Measurements from ENCODE around the gene PICALM.

Gene PICALM

DNA sequence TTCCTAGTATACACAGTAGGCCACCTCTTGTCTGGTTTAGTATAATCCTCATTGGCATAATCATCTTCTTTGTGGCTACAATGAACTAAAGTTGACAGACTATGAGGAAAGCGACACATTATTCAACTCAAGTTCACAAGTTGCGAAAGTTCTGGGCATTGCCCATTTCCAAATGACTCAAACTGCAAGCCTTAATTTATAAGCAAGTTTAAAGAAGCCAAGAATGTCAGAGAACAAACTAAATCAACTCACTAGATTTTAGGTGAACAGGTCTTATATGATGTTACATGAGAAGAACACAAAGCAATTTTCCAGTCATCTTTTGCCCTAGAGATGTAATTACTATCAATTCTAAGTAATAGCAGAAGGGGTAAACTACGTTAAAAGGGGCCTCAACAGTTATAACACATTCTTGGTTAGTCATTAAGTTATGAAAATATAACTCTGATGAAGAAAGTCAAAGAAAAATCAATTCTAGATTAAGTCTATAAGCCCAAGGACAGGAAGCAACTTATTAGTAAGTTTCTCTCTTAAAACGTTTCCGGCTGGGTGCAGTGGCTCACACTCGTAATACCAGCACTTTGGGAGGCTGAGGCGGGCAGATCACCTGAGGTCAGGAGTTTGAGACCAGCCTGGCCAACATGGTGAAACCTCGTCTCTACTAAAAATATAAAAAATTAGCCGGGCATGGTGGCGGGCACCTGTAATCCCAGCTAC, 21.5 kb downstream of the PICALM start:
- DNase-seq (ENCODE audit: low read depth): peak; percentile 69

GRCh38 chr11:86046116-86046515, 22.8 kb downstream of the PICALM start:
- DNase-seq (ENCODE audit: low read depth): peak; percentile 41

DNA sequence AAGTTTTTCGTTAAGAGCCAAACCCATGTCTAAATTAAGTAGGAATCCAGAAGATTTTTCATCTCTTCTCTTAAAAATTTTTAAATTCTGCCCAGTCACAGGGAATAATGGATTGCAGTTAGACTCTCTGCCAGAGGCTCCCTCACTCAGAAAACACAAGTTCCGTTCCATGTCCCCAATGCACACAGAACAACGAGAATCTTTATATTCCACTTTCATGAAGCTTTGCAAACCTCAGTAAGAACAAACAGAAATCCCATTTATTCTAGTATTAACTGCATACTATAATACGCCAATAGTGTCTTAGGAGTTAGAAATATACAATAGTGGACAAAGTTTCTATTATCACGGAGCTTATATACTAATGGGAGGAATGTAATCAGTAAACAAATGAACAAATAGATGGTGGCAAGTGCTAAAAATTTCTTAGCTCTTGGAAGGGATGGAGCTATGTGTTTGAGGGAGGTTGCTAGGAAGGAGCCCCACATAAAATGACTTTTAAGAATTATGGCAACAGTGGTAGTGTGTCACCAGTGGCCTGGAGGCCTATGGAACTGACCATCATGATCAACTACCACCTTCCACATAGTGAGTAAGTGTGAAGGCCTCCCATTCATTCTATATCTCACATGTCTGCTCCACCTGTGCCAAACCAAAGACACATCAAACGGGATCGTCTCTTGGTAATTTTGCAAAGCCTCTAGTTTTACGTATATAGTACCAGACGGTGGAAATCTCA, 24.9 kb downstream of the PICALM start:
- DNase-seq (ENCODE audit: low read depth): no peak

- DNase-seq (ENCODE audit: low read depth): peak; percentile 90
These were observed 26.9 kb downstream of the PICALM start for GRCh38 chr11:86041975-86042378.

DNA sequence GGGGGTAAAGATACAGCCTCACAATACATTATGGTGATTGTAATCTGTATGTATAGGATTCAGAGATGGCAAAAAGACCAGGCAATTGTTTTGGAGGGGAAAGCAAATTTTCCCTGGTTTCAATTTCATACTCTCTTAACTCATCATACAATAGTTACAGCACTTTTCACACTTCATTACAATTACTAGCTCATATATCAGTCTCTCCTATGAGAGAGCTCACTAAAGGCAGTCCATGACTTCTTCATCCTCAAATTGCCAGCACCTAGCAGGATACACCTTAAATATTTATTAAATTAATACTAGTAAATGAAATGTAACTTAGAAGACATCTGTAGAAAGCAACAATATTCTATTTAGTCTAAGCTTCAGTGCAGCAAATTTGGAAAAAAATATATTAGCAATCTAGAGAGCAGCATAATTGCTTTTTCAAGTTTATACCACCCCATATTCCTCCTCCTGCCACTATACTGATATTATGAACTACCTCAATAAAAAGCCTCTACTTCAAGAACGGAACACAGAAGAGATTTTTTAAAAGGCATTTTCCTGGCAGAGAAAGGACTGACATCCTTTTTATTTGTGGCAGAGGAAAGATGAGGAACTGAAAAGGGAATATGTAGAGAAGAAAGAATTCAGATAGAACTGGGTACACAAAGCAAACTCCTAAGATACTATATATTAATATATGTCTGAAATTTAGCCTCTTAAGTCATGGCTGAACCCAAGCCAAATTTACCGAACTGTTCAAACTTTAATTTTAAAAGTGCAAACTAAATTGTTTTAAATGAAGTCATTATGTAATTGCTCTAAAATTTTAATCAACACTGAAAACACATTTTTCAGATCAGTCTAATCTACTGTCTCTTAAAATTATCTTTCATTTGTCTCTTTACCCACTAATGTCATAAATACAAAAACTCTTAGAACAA, 27.7 kb downstream of the PICALM start:
- no peak for DNase-seq (ENCODE audit: low read depth)

DNA sequence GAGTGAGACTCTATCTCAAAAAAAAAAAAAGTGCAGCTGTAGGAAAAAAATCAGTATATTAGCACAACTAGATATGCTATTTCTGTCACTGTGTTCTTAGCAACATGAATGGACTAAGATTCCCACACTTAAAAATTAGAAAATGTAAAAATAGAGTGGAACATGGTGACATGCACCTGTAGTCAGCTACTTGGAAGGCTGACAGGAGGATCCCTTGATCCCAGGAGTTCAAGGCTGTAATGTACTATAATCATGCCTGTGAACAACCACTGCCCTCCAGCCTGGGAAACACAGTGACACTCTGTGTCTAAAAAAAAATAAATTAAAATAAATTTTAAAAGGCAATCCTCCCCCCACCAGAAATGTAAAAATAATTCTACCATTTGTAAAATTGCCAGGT, 29.8 kb downstream of the PICALM start:
- no peak for DNase-seq (ENCODE audit: low read depth)

GRCh38 chr11:86037743-86038142, 31.1 kb downstream of the PICALM start:
- no peak for DNase-seq (ENCODE audit: low read depth)

GRCh38 chr11:86035920-86036319, 33.0 kb downstream of the PICALM start:
- no peak for DNase-seq (ENCODE audit: low read depth)

GRCh38 chr11:86035164-86035563, 33.7 kb downstream of the PICALM start:
- DNase-seq (ENCODE audit: low read depth): no peak

GRCh38 chr11:86034710-86035109, 34.2 kb downstream of the PICALM start:
- no peak for DNase-seq (ENCODE audit: low read depth)

DNA sequence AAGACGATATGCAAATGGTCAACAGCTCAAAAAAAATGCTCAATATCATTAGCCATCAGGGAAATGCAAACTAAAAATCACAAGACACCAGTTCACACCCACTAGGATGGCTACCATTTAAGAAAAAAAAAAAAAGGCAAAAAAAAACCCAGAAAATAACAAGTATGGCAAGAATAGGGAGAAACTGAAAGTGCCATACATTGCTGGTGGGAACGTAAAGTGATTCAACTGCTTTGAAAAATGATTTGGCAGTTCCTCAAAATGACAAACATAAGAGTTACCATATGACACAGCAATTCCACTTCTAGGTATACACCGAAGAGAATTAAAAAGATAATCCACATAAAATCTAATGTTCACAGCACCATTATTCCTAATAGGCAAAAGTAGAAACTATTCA, 47.5 kb downstream of the PICALM start:
- no peak for DNase-seq (ENCODE audit: low read depth)

DNA sequence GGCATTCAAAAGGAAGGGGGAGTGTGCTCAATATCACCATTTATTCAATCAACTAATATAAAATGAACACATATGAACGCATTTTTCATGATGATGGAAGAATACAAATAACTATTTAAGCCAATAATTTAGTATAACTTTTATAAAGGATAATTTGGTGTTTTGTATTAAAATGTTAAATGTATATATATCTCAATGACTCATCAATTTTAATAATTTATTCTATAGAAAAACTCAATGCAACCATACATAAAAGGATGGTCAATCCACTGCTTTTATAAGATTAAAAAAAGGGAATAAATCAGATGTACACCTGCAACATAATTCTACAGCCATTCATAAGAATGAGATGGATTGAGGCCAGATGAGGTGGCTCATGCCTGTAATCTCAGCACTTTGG, 50.6 kb downstream of the PICALM start:
- no peak for DNase-seq (ENCODE audit: low read depth)

DNA sequence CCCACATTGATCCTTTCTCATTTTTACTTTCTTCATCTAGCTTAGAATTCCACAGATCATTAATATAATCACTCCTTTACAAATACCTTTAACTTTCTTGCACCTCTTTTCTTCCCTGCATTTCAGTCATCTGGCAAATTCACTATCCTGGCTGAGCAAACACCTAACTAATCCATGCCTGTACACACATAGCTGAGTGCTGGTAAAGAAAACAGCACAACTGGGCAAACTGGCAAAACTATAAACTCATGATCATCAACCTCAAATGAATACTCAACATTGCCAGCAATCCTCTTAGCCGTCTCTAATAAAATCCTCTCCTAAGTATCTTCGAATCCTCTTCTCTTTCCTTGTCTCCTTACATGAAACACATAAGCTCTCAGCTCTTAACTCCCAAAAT, 52.4 kb downstream of the PICALM start:
- DNase-seq (ENCODE audit: low read depth): no peak

GRCh38 chr11:86015699-86016098, 53.2 kb downstream of the PICALM start:
- DNase-seq (ENCODE audit: low read depth): no peak

- peak; percentile 44 for DNase-seq (ENCODE audit: low read depth)
These were observed 54.7 kb downstream of the PICALM start for GRCh38 chr11:86014221-86014620.

- DNase-seq (ENCODE audit: low read depth): no peak
These were observed 55.2 kb downstream of the PICALM start for GRCh38 chr11:86013713-86014112.

GRCh38 chr11:86011175-86011574, 57.7 kb downstream of the PICALM start:
- no peak for DNase-seq (ENCODE audit: low read depth)

DNA sequence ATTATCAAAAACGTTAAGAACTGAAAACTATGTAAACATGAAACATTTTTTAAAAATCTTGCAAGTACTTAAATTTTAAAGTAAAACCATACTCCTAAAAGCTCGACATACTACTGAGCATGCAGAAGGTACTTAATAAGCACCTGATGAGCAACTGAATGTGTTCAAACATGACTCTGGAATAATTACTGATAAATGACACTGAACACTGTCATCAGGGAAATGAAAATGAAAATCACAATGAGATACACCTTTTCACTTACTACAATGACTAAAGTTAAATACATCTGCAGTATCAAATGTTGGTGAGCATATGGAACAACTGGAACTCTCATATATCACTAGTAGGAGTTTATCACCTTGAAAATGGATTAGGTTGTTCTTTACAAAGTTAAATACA, 65.2 kb downstream of the PICALM start:
- DNase-seq (ENCODE audit: low read depth): no peak

- no peak for DNase-seq (ENCODE audit: low read depth)
These were observed 66.5 kb downstream of the PICALM start for GRCh38 chr11:86002431-86002830.

DNA sequence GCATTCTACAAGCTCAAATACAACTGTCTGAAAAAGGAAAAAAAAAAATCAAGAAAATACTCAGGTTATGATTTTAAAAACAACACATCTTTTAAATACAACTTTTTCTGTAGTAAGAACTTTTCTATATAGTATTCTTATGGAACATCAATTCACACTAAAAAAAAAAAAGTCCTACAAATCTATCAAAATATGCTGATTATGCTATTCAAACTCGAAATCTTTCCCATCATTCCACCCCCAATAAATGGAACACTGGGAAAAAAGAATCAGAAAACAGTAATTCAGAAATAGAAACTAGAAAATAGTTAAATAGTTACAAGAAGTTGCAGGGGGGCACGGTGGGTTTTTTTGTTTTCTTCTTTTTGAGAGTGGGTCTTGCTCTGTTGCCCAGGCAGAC, 77.4 kb downstream of the PICALM start:
- no peak for DNase-seq (ENCODE audit: low read depth)

GRCh38 chr11:85989746-85990145, 79.1 kb downstream of the PICALM start:
- DNase-seq (ENCODE audit: low read depth): no peak

GRCh38 chr11:85988780-85989179, 80.1 kb downstream of the PICALM start:
- no peak for DNase-seq (ENCODE audit: low read depth)

- no peak for DNase-seq (ENCODE audit: low read depth)
These were observed 91.1 kb downstream of the PICALM start for GRCh38 chr11:85977751-85978160.
